ENCODE data around the gene EPS15. TPM values are rescaled to one million over a fixed set of nuclear protein-coding genes. Genes with fewer than 3 reads are reported as not detected.

Gene EPS15
- total and polyA plus RNA-seq, 2 experiments from 2014 or later, result 31.0 to 76.5 TPM

DNA sequence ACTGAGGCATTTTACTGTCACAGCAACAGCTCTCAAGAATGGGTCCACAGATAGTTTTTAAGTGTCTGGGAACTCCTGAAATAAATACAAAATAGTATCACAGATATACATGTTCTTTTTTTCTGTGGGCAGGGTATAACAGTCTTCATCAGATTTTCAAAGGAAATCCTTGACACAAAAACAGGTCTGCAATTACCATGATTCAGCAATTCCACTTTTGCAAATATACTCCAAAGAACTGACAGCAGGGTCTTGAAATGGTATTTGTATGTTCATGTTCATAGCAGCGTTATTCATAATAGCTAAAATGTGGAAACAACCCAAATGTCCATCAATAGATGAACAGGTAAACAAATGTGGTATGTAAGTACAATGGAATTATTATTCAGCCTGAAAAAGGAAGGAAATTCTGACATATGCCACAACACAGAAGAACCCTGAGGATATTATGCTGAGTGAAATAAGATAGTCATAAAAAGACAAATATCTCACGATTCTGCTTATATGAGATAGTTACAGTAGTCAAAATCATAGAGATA is 85.0 kb downstream of the EPS15 start:
- Histone ChIP-seq H3F3A (replicated peaks; ENCODE audit: low read depth) (no peaks in the 10 kb centered on the region), H2AFZ (no peak overlapping the region), H4K20me1 (replicated peaks; ENCODE audit: insufficient read depth) (no peaks in the 10 kb centered on the region), H3K27me3 (ENCODE audit: insufficient read depth) (no peaks in the 10 kb centered on the region), H3K27ac (ENCODE audit: low read depth) (no peak overlapping the region), H3K4me2 (no peak overlapping the region), H3K4me3 (no peak overlapping the region), H3K36me3 (ENCODE audit: insufficient read depth) (no peaks in the 10 kb centered on the region), H3K79me2 (replicated peaks; ENCODE audit: insufficient read depth) (no peaks in the 10 kb centered on the region), H3K4me1 (ENCODE audit: insufficient read depth) (peaks cover 8% of the 10 kb centered on the region), H3K9me2 (ENCODE audit: insufficient read depth) (no peaks in the 10 kb centered on the region)
- TF ChIP-seq, protein P1, sequence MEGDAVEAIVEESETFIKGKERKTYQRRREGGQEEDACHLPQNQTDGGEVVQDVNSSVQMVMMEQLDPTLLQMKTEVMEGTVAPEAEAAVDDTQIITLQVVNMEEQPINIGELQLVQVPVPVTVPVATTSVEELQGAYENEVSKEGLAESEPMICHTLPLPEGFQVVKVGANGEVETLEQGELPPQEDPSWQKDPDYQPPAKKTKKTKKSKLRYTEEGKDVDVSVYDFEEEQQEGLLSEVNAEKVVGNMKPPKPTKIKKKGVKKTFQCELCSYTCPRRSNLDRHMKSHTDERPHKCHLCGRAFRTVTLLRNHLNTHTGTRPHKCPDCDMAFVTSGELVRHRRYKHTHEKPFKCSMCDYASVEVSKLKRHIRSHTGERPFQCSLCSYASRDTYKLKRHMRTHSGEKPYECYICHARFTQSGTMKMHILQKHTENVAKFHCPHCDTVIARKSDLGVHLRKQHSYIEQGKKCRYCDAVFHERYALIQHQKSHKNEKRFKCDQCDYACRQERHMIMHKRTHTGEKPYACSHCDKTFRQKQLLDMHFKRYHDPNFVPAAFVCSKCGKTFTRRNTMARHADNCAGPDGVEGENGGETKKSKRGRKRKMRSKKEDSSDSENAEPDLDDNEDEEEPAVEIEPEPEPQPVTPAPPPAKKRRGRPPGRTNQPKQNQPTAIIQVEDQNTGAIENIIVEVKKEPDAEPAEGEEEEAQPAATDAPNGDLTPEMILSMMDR (conservative IDR thresholded peaks at IDR 0.05; ENCODE audit: low read depth in 2 of 2), result no peak
- TF ChIP-seq ZNF114 (CRISPR knock-in tag; IDR thresholded peaks at IDR 0.05) (no peak), ZNF331 (CRISPR knock-in tag; IDR thresholded peaks at IDR 0.05; ENCODE audit: low read depth) (no peak)
- TF ChIP-seq, protein P2, sequence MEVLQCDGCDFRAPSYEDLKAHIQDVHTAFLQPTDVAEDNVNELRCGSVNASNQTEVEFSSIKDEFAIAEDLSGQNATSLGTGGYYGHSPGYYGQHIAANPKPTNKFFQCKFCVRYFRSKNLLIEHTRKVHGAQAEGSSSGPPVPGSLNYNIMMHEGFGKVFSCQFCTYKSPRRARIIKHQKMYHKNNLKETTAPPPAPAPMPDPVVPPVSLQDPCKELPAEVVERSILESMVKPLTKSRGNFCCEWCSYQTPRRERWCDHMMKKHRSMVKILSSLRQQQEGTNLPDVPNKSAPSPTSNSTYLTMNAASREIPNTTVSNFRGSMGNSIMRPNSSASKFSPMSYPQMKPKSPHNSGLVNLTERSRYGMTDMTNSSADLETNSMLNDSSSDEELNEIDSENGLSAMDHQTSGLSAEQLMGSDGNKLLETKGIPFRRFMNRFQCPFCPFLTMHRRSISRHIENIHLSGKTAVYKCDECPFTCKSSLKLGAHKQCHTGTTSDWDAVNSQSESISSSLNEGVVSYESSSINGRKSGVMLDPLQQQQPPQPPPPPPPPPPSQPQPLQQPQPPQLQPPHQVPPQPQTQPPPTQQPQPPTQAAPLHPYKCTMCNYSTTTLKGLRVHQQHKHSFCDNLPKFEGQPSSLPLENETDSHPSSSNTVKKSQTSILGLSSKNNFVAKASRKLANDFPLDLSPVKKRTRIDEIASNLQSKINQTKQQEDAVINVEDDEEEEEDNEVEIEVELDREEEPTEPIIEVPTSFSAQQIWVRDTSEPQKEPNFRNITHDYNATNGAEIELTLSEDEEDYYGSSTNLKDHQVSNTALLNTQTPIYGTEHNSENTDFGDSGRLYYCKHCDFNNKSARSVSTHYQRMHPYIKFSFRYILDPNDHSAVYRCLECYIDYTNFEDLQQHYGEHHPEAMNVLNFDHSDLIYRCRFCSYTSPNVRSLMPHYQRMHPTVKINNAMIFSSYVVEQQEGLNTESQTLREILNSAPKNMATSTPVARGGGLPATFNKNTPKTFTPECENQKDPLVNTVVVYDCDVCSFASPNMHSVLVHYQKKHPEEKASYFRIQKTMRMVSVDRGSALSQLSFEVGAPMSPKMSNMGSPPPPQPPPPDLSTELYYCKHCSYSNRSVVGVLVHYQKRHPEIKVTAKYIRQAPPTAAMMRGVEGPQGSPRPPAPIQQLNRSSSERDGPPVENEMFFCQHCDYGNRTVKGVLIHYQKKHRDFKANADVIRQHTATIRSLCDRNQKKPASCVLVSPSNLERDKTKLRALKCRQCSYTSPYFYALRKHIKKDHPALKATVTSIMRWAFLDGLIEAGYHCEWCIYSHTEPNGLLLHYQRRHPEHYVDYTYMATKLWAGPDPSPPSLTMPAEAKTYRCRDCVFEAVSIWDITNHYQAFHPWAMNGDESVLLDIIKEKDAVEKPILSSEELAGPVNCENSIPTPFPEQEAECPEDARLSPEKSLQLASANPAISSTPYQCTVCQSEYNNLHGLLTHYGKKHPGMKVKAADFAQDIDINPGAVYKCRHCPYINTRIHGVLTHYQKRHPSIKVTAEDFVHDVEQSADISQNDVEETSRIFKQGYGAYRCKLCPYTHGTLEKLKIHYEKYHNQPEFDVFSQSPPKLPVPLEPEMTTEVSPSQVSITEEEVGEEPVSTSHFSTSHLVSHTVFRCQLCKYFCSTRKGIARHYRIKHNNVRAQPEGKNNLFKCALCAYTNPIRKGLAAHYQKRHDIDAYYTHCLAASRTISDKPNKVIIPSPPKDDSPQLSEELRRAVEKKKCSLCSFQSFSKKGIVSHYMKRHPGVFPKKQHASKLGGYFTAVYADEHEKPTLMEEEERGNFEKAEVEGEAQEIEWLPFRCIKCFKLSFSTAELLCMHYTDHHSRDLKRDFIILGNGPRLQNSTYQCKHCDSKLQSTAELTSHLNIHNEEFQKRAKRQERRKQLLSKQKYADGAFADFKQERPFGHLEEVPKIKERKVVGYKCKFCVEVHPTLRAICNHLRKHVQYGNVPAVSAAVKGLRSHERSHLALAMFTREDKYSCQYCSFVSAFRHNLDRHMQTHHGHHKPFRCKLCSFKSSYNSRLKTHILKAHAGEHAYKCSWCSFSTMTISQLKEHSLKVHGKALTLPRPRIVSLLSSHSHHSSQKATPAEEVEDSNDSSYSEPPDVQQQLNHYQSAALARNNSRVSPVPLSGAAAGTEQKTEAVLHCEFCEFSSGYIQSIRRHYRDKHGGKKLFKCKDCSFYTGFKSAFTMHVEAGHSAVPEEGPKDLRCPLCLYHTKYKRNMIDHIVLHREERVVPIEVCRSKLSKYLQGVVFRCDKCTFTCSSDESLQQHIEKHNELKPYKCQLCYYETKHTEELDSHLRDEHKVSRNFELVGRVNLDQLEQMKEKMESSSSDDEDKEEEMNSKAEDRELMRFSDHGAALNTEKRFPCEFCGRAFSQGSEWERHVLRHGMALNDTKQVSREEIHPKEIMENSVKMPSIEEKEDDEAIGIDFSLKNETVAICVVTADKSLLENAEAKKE (CRISPR knock-in tag; IDR thresholded peaks at IDR 0.05), result no peak
- H3K4me3 Mint-ChIP-seq, result no peak overlapping the region; the same call in 2 of the 3 replicates
- DNase-seq (ENCODE audit: low spot score), result no peak
- no peak for ATAC-seq
- H3K27me3 Mint-ChIP-seq (ENCODE audit: insufficient read depth, low read depth, poor library complexity), result no peaks in the 10 kb centered on the region
- no peaks in the 10 kb centered on the region; the same call in 2 of the 3 replicates for H3K36me3 Mint-ChIP-seq (ENCODE audit: low read depth)
- H3K4me1 Mint-ChIP-seq, result peaks cover 11% of the 10 kb centered on the region; the same call in 2 of the 3 replicates
- no peaks in the 10 kb centered on the region for H3K9me3 Mint-ChIP-seq
- H3K27ac Mint-ChIP-seq, result peak overlapping the region; percentile 85; the same call in 1 of the 2 replicates
